ENCODE data around the gene CSTPP1. TPM values are rescaled to one million over a fixed set of nuclear protein-coding genes. Genes with fewer than 3 reads are reported as not detected.

CSTPP1 gene
- total RNA-seq, 2 donors from 2014 or later: 35.8 to 63.6 TPM

DNA sequence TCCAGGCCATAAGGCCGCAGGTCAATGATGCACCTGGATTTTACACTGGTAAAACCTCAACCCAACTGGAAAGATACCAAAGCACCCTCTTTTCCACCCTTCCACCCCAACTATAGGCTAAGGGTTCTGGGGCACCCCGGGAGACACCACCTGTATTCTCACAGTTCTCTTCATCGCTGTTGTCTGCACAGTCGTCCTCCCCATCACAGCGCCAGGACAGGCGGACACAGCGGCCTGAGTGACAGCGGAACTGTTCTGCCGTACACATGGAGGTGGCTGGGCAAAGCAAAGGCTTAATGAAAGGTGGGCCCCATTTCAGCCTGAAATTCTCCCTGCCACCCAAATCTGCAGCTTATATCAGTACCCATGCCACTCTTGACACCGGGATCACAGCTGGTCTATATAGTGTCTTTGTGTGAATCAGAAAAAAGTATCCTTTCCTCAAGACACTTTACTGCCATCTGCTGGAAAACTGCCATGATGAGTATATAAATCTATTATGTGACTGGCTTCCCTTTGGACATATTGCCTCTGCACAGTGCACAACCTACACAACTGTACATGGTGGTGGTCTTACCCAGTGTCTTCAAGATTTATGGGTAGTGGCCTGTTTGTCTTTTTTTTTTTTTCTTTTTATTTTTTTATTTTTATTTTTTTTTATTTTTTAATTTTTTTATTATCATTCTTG lies 39.7 kb upstream of the CSTPP1 start:
- Histone ChIP-seq H3K9me3 (no peaks in the 10 kb centered on the region), H3K9ac (ENCODE audit: low read depth in 2 of 2, low read length in 2 of 2) (no peak overlapping the region), H3K4me3 (no peak overlapping the region), H3K27me3 (no peaks in the 10 kb centered on the region), H3K36me3 (no peaks in the 10 kb centered on the region), H3K4me1 (no peaks in the 10 kb centered on the region), H3K27ac (no peak overlapping the region)
- intact Hi-C loops (cut with DNase I): no loop called here
- DNase-seq: no peak
- no peak for TF ChIP-seq CTCF (IDR thresholded peaks at IDR 0.05)

DNA sequence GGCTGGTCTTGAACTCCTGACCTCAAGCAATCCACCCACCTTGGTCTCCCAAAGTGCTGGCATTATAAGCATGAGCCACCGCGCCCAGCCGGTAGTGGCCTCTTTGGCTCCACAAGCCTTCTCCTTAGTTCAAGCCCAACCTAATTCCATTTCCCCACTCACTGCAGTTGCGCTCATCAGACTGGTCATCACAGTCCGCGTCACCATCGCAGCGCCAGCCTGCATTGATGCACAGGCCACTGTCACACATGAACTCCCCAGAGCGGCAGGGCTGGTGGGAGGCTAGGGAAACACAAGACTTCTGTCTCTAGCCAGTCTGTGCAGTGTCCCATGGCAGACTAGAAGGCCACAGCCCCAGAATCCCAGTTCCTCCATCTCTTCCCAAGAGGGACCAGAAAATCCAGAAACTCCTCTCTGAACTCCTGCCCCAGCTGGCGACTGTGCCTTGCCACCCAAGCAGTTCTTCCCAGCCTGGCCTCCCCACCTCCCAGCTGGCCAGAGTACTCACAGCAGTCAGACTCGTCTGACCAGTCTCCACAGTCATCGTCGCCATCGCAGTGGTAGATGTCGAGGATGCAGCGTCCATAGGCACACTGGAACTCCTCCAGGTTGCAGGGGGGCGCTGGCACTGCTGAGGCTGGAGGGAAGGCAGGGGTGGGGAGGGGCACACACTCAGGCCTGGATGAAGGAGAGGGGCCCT lies 38.0 kb upstream of the CSTPP1 start:
- H3K27me3 ChIP-seq: no peaks in the 10 kb centered on the region
- no peaks in the 10 kb centered on the region for H3K36me3 ChIP-seq
- intact Hi-C loops (cut with DNase I): no loop called here
- H3K4me3 ChIP-seq: no peak overlapping the region
- no peak overlapping the region for H3K9ac ChIP-seq (ENCODE audit: low read depth in 2 of 2, low read length in 2 of 2)
- H3K9me3 ChIP-seq: no peaks in the 10 kb centered on the region
- no peak for TF ChIP-seq CTCF (IDR thresholded peaks at IDR 0.05)
- DNase-seq: no peak
- no peaks in the 10 kb centered on the region for H3K4me1 ChIP-seq
- no peak overlapping the region for H3K27ac ChIP-seq

DNA sequence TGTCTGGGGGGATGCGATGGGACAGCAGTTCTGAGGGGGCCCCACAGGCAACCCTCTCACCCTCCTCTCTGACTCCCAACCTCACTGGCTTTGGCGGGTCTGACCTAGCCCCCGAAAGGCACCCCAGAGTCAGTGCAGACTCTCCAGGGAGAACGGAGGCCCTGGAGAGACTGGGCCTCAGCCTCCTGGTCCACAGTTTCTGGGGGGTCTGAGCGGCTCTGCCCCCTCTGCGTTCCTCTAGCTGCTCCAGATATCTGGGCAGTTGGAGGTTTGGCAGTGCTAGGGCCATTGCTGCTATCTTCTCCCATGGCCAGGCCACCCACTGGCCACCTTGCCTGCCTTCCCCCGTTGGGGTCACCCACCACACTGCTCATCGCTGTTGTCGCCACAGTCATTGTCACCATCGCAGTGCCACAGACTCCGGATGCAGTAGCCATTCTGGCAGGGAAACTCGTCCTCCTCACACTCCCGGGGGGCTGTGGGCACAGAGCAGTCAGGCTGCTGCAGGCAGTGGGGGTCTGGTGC lies 37.0 kb upstream of the CSTPP1 start:
- H3K36me3 ChIP-seq: no peaks in the 10 kb centered on the region
- H3K27me3 ChIP-seq: no peaks in the 10 kb centered on the region
- TF ChIP-seq CTCF (IDR thresholded peaks at IDR 0.05): no peak
- DNase-seq: no peak
- no peaks in the 10 kb centered on the region for H3K9me3 ChIP-seq
- intact Hi-C loops (cut with DNase I): no loop called here
- H3K4me3 ChIP-seq: no peak overlapping the region
- H3K9ac ChIP-seq (ENCODE audit: low read depth in 2 of 2, low read length in 2 of 2): no peak overlapping the region
- no peaks in the 10 kb centered on the region for H3K4me1 ChIP-seq
- H3K27ac ChIP-seq: no peak overlapping the region

- Histone ChIP-seq H3K36me3 (no peaks in the 10 kb centered on the region), H3K27ac (no peak overlapping the region), H3K27me3 (no peaks in the 10 kb centered on the region), H3K9me3 (no peaks in the 10 kb centered on the region), H3K9ac (ENCODE audit: low read depth in 2 of 2, low read length in 2 of 2) (no peak overlapping the region), H3K4me3 (no peak overlapping the region), H3K4me1 (no peaks in the 10 kb centered on the region)
- intact Hi-C loops (cut with DNase I): no loop called here
- no peak for DNase-seq
- no peak for TF ChIP-seq CTCF (IDR thresholded peaks at IDR 0.05)
These were observed 36.3 kb upstream of the CSTPP1 start for GRCh38 chr11:46900091-46900746.

DNA sequence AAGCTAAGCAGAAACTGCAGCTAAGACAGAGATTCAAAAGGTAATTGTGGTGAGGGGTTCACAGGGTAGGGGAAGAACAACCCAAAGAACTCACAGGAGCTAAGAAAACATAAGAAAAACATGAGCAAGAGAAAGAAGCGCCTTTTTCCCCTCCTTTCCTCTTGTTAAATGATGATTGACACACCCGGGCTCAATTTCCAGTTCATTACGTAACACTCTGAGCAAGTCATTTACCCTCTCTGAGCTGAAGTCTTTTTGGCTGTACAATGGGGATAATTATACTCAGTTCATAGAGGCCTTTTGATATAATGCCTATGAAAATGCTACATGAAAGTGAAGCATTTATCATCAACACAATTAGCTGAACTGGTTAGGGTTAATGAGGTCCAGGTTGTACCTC lies 35.4 kb upstream of the CSTPP1 start:
- intact Hi-C loops (cut with DNase I): no loop called here
- Histone ChIP-seq H3K4me1 (no peaks in the 10 kb centered on the region), H3K4me3 (no peak overlapping the region), H3K9ac (ENCODE audit: low read depth in 2 of 2, low read length in 2 of 2) (no peak overlapping the region), H3K27me3 (no peaks in the 10 kb centered on the region), H3K27ac (no peak overlapping the region), H3K9me3 (no peaks in the 10 kb centered on the region), H3K36me3 (no peaks in the 10 kb centered on the region)
- DNase-seq: no peak
- TF ChIP-seq CTCF (IDR thresholded peaks at IDR 0.05): no peak
